ENCODE results near the gene SRL.

DNA sequence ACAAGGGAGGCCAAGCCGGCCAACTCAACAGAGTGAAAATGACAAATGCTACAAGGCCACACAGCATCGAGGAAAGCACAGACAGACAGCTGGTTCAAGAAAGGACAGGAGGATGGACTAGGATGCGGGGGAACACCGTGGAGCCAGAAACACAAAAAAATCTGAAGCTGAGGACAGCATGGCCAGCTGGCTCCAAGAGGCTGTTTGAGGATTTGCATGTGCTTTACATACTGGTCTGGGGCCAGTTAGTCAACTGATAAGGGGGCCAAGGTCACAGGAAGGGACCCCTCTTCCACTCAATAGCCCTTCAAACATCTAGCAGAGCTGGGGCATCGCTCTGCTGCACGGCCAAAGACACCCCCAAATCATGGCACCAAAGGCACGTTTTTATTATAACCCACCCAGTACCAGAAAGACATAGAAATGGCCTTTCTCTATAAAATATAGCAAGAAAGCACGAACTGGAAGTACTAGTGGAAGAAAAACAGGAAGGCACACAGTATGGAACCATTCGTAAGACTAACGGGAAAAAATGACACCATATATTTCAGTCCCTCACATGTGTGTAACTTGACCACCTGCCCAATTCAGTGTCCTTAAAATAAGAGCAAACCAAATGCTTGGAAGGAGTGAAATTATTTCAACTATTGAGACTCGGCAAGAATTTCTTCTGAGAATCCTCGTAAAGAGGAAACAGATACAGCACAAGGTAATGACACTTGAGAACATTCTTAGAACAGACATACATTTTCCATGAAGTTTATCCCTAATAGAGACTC, 7.8 kb upstream of the SRL start:
- TF ChIP-seq, protein P1, sequence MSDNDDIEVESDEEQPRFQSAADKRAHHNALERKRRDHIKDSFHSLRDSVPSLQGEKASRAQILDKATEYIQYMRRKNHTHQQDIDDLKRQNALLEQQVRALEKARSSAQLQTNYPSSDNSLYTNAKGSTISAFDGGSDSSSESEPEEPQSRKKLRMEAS (IDR thresholded peaks at IDR 0.05; ENCODE audit: low read depth, low read length), result no peak
- TF ChIP-seq, protein P2, sequence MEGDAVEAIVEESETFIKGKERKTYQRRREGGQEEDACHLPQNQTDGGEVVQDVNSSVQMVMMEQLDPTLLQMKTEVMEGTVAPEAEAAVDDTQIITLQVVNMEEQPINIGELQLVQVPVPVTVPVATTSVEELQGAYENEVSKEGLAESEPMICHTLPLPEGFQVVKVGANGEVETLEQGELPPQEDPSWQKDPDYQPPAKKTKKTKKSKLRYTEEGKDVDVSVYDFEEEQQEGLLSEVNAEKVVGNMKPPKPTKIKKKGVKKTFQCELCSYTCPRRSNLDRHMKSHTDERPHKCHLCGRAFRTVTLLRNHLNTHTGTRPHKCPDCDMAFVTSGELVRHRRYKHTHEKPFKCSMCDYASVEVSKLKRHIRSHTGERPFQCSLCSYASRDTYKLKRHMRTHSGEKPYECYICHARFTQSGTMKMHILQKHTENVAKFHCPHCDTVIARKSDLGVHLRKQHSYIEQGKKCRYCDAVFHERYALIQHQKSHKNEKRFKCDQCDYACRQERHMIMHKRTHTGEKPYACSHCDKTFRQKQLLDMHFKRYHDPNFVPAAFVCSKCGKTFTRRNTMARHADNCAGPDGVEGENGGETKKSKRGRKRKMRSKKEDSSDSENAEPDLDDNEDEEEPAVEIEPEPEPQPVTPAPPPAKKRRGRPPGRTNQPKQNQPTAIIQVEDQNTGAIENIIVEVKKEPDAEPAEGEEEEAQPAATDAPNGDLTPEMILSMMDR (IDR thresholded peaks at IDR 0.05; ENCODE audit: low read depth, low read length), result no peak

Data from NB4 (cell line).